Progenitor cell of endocrine pancreas (in vitro differentiated cells): ENCODE data around the gene PLEKHG7. TPM values are rescaled to one million over a fixed set of nuclear protein-coding genes. Genes with fewer than 3 reads are reported as not detected.

Experiments
- DNase-seq: peaks from one replicate; pipeline ENCODE4 v3.0.0; 2021; ENCODE audit warnings: low spot score; ENCODE audit not compliant: unreplicated experiment
- H3K27ac Mint-ChIP-seq: 2 replicates; pipeline ENCODE4 v1.8.0; 2021; ENCODE audit warnings: mild to moderate bottlenecking, moderate library complexity, mixed read lengths
- H3K27me3 Mint-ChIP-seq: 2 replicates; pipeline ENCODE4 v1.8.0; 2021; ENCODE audit warnings: mixed read lengths
- H3K36me3 Mint-ChIP-seq: 2 replicates; pipeline ENCODE4 v1.8.0; 2022; ENCODE audit warnings: mixed read lengths; ENCODE audit not compliant: insufficient read depth
- H3K4me1 Mint-ChIP-seq: 2 replicates; pipeline ENCODE4 v1.8.0; 2021; ENCODE audit warnings: low read depth, mixed read lengths
- H3K4me3 Mint-ChIP-seq: 2 replicates; pipeline ENCODE4 v1.8.0; 2021; ENCODE audit warnings: low read depth, mild to moderate bottlenecking, moderate library complexity, mixed read lengths
- H3K9me3 Mint-ChIP-seq: 2 replicates; pipeline ENCODE4 v1.8.0; 2021; ENCODE audit warnings: low read depth, mixed read lengths
- total RNA-seq: library from RNA; stranded (reverse); gene quantifications from 2 replicates; pipeline ENCODE4 v1.2.1, GENCODE V29; 2021
- TF ChIP-seq, protein P1 (sequence below): fragments of 200-600 bp; sonication (generic); IDR thresholded peaks from one replicate; pipeline ENCODE4 v1.5.0; 2021; ENCODE audit warnings: antibody characterized with exemption, mild to moderate bottlenecking; ENCODE audit not compliant: unreplicated experiment

Gene PLEKHG7
- total RNA-seq, 1 donor from 2014 or later = 0.65 TPM

DNA sequence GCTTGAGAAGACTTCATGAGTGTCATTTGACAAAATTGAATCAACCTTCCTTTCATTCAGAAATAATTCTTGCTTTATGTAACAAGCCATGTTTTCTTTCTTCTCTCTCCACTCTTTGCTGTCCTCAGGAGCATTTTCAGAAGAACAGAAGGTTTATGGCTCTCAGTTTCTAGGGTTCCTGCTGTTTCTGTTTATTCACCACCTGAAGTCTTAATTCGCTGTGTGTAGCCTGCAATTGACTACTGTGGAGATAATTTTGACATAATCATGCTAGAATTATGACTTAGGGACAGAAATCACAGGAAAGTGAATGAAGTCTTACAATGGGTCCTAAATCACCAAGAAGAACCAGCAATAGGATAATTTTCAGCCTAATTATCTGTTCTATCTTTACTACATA, 7.2 kb upstream of the PLEKHG7 start:
- Mint-ChIP-seq H3K36me3 (no peaks in the 10 kb centered on the region), H3K9me3 (peaks cover 17% of the 10 kb centered on the region), H3K27me3 (no peaks in the 10 kb centered on the region), H3K27ac (no peak overlapping the region), H3K4me1 (no peaks in the 10 kb centered on the region), H3K4me3 (no peak overlapping the region)
- TF ChIP-seq, protein P1, sequence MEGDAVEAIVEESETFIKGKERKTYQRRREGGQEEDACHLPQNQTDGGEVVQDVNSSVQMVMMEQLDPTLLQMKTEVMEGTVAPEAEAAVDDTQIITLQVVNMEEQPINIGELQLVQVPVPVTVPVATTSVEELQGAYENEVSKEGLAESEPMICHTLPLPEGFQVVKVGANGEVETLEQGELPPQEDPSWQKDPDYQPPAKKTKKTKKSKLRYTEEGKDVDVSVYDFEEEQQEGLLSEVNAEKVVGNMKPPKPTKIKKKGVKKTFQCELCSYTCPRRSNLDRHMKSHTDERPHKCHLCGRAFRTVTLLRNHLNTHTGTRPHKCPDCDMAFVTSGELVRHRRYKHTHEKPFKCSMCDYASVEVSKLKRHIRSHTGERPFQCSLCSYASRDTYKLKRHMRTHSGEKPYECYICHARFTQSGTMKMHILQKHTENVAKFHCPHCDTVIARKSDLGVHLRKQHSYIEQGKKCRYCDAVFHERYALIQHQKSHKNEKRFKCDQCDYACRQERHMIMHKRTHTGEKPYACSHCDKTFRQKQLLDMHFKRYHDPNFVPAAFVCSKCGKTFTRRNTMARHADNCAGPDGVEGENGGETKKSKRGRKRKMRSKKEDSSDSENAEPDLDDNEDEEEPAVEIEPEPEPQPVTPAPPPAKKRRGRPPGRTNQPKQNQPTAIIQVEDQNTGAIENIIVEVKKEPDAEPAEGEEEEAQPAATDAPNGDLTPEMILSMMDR = no peak
- no peak for DNase-seq

DNA sequence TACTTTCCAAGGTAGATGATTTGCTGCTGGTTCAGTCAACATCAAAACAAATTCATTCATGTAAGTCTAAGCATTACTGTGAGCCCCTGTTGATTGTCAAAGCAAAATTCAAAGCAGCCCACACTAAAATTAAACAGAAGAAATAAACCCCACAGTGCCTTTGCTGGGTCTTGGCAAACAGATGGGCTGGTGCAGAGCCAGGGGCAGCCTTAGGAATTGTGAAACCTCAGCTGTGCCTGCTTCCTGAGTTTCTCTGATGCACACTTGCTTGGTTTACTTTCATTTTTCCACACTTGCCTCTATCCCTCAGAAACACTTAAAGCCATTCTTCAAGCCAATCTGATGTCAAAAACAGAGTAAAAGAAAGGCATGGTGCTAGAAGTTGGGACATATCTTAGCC, 6.6 kb upstream of the PLEKHG7 start:
- TF ChIP-seq, protein P1 = no peak
- Mint-ChIP-seq H3K4me3 (no peak overlapping the region), H3K36me3 (no peaks in the 10 kb centered on the region), H3K4me1 (no peaks in the 10 kb centered on the region), H3K9me3 (peaks cover 18% of the 10 kb centered on the region), H3K27ac (no peak overlapping the region), H3K27me3 (no peaks in the 10 kb centered on the region)
- DNase-seq = no peak

DNA sequence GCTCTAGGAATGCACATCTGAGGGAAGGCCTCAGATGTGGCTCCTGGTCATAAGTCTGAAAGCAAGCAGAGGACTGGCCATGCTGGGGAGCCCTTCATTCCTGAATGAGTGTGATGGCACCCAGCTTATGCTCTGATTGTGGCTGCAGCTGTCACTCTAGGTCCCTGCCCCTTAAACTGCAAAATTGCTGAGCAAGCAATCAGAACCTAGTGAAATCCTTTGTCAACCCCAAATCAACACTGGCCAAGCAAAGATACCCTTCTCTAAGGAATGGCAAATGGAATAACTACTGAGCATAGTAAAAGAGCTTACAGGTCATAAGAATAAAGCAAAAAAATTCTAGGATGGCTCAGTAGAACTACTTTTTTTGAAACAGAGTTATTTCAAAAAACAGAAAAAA, 4.3 kb upstream of the PLEKHG7 start:
- Mint-ChIP-seq H3K27ac (no peak overlapping the region), H3K4me1 (peaks cover 14% of the 10 kb centered on the region), H3K36me3 (no peaks in the 10 kb centered on the region), H3K4me3 (no peak overlapping the region), H3K27me3 (no peaks in the 10 kb centered on the region), H3K9me3 (peaks cover 14% of the 10 kb centered on the region)
- no peak for DNase-seq
- TF ChIP-seq, protein P1 = no peak

DNA sequence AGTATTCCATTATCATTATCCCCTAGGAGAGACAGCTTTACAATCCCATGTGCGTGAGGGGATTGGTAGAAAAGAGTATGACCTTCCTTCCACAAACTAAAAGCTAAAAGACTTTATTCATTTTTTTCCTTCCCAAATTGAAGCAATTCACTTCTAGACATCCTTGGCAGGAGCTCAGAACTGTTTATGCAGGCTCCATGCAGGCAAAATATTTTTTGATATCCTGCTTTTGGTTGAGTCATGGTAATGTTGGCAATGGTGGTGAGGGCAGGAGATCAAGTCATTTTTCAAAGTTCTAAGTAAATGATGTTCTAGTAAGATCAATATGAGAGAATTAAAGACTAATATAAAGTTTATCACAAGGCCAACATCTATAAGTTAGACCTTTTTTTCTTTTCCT, 1.3 kb upstream of the PLEKHG7 start:
- DNase-seq = no peak
- H3K4me1 Mint-ChIP-seq = peaks cover 17% of the 10 kb centered on the region
- H3K27me3 Mint-ChIP-seq = no peaks in the 10 kb centered on the region
- H3K4me3 Mint-ChIP-seq = no peak overlapping the region
- H3K27ac Mint-ChIP-seq = no peak overlapping the region
- H3K9me3 Mint-ChIP-seq = peaks cover 11% of the 10 kb centered on the region
- TF ChIP-seq, protein P1 = no peak
- no peaks in the 10 kb centered on the region for H3K36me3 Mint-ChIP-seq

DNA sequence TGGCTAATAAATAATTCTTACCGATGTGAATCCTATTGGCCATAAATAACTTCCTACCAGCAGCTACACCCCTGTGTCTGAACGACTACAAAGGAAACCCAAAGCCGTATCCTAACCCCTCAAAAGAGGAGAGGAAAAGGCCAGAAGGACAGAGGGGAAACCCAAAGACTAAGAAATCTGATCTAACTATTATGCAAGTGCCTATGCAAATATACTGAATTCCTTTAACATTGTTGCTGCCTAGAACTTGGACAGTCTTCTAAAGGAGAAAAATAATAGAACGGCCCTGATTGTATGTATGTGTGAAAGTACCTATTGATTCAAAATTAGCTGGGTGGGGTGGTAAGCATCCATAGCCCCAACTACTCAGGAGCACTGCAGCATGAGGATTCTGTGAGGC, 997 bp downstream of the PLEKHG7 start:
- DNase-seq = no peak
- no peaks in the 10 kb centered on the region for H3K27me3 Mint-ChIP-seq
- H3K4me1 Mint-ChIP-seq = peaks cover 17% of the 10 kb centered on the region
- H3K36me3 Mint-ChIP-seq = no peaks in the 10 kb centered on the region
- peak overlapping the region; percentile 15 for H3K27ac Mint-ChIP-seq
- H3K9me3 Mint-ChIP-seq = peaks cover 7% of the 10 kb centered on the region
- TF ChIP-seq, protein P1 = no peak
- H3K4me3 Mint-ChIP-seq = no peak overlapping the region
